T1000 (cell line): ENCODE results near the gene PNRC2.

Experiments used
- DNase-seq: peaks from one replicate; lab custom pipeline; 2025; ENCODE audit warnings: mixed read lengths; lab: John Stamatoyannopoulos, UW

PNRC2 gene, protein sequence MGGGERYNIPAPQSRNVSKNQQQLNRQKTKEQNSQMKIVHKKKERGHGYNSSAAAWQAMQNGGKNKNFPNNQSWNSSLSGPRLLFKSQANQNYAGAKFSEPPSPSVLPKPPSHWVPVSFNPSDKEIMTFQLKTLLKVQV

DNA sequence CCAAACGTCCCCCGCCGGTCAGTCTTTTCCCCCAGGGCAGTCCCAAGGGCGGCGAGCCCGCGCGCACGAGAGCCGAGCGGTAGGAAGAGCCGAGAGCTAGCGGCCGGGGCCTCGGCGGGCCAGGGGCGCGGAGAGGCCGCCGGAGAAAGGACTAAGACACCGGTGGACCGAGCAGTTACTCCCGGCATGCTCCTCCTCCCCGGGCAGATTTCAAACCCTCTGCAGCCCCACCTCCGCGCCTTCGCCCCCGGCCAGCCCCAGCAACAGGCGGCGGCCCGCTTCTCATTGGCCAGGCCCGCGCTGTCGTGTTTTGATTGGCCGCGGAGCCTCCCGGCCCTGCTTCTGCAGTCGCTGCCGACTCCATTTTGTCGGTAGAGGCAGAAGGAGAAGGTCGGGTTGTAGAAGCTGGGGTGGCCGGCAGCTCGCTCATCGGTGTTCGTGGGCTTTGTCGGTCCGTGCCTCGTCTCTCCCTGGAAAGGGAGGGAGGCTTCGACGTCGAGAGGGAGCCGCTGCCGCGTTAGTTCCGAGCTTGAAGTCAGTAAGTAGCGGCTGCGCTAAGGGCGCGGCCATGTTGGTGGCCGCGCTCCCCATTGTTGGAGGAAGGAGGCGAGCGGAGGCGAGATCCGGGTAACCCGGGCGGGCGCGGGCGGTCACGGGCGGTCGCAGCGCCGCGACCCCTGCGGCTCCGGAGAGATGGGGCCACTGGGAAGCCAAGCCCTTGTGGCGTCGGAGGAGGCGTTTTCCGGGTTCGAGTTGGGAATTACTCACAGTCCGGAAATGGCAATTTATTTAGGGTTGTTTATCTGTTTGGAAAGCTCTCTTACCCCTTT is at the start of gene PNRC2:
Gene PNRC2 (plus strand): TSS at position 368 of the 830 bp plus-strand sequence. CDS start 1,630 bp downstream, outside the sequence.
- peak; percentile 96 for DNase-seq

DNA sequence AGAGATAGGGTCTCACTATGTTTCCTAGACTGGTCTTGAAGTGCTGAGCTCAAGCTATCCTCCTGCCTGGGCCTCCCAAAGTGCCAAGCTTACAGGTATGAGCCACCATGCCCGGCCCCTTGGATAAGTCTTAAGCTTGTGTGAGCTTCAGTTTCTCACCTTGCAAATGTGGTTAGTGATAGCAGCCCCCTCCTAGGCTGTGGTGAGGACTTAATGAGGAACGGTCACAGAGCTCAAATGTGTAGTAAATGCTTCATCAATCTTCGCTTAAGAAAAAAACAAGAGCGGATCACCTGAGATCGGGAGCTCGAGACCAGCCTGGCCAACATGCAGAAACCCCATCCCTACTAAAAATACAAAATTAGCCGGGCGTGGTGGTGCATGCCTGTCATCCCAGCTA is 49.5 kb upstream of the PNRC2 start:
- no peak for DNase-seq

DNA sequence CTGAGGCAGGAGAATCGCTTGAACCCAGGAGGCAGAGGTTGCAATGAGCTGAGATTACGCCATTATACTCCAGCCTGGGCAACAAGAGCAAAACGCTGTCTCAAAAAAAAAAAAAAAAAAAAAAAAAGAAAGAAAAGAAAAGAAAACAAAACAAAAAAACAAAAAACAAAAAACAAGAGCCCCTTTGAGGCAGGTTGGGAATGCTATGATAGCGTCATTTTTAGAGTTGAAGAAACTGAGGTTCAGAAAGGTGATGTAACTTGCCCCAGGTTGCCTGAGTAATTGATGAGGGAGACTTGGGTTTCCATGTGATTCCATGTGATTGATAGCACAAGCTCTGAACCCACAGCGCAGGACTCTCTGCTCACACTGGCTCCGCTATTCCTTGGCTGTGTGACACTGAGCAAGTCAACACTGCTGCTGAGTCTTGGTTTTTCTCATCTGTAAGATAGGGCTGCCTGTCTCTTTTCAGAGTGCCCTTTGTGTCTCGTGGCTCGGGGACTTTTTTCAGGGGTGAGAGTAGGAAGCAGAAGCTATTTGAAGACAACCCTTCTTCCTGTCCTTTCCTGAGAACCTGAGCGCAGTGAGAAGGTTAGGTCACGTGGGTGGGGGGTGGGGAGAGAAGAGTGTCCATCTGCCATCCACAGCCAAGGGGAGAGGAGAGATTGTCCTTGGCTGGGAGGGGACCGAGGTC is 48.9 kb upstream of the PNRC2 start:
- no peak for DNase-seq

DNA sequence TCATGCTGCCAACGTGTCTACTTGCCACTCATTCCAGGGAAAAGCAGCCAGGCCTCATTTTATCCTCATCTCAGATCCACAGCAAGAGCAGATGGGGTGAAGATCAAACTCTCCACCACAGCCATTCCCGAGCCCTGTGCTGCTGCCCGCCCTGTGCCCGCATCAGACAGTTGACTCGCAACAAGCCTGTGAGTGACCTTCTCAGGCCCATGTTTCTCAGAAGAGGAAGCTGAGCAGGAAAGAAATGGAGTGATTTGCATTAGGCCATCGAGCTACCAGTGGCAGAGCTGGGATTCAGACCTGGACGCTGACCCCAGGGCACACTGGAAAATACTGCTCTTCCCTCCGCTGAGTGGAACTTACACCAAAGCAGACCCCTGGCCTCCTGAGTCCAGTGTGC is 47.7 kb upstream of the PNRC2 start:
- DNase-seq: no peak

DNA sequence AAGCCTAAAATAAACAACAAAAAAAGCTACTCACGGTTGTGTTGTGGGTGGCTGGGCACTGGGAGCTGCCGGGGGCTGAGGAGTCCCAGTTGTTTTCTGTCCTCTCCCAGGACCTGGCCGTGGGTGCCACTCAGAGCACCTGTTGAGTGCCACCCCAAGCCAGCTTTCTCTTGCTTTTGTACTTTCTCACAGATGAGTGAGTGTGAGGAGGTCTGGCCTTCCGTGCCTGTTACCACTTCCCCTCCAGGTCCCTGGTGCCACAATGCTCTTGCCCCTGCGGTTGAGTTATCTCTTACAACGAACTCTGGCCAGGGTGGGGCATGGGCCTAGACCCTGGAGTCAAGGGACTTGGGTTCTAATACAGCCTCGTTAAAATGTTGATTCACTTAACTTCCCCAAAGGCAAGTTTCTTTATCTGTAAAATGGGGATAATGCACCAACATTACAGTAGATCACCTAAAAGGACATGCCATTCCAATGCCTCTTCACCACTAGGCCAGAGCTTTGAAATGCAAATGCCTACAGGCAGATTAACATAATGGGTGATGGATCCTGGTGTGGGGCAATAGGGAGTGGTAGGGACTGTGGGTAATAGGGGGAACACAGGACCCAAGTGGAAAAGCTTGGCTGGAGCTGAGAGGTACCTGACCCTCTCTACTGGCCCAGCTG is 46.3 kb upstream of the PNRC2 start, which contains the start of gene CNR2:
Gene CNR2 (minus strand): TSS at position 151 of the 669 bp plus-strand sequence. CDS start 37,745 bp downstream, outside the sequence.
- DNase-seq: no peak

DNA sequence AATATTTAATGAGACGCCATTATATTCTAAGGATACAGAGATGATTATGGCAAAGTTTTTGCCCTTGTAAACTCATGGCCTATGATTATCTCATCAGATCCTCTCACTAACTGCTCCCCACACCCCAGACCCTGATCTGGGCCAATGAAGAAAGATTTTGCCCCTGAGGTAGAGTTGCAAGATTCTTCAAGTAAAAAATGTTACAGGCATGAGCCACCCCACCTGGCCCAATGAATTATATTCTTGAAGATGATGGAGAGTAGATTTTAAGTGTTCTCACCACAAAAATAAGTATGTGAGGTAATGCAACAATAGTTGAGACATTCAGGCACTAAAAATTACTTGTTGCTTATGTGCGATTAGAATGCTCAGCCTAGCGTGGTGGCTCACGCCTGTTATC is 44.7 kb upstream of the PNRC2 start:
- DNase-seq: no peak

DNA sequence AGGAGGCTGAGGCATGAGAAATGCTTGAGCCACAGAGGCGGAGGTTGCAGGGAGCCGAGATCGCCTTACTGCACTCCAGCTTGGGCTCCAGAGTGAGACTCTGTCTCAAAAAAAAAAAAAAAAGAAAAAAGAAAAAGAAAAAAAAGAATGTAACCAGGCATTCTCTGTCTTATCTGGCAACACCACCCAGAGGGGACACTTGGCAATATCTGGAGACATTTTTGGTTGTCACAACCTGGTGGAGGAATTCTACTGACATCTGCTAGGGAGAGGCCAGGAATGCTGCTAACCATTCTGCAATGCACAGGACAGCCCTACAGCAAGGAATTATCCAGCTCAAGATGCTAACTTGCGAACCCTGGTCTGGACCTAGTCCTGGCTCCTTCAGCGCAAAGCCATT is 44.2 kb upstream of the PNRC2 start:
- DNase-seq: no peak

DNA sequence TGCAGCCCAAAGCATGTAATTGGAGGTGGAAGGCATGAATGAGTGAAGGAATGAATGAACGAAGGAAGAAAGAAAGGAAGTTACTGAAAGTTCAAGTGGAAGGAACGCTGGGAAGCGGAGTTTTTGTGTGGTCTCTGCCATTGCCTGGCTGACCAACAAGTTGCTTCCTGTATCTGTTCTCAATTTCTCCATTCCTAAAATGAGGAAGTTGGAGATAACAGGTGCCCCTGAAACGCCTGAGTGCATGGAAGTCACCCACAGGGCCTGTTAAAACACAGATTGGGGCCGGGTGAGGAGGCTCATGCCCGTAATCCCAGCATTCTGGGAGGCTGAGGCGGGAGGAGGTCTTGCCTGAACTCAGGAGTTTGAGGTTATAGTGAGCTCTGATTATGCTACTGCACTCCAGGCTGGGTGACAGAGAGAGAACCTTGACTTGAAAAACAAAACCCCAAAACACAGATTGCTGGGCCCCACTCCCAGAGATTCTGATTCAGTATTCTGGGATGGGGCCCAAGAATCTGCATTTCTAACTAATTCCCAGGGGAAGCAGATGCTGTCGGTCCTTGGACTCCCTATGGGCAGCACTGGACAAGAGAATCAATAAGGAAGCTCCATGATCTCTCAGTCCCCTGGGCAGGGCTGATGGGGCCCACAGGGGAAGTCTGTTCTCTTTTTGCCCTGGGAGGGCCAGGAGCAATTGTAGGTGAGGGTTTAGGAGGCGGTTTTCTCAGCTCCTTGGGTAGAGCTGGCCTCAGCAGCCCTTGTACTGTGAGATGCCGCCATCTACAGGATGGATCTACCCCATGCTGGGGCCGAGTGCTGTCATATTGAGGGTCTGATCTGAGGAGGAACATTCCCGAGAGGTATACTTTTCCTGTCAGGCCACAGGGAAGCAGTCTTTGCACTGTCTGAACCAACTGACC is 43.2 kb upstream of the PNRC2 start:
- no peak for DNase-seq

DNA sequence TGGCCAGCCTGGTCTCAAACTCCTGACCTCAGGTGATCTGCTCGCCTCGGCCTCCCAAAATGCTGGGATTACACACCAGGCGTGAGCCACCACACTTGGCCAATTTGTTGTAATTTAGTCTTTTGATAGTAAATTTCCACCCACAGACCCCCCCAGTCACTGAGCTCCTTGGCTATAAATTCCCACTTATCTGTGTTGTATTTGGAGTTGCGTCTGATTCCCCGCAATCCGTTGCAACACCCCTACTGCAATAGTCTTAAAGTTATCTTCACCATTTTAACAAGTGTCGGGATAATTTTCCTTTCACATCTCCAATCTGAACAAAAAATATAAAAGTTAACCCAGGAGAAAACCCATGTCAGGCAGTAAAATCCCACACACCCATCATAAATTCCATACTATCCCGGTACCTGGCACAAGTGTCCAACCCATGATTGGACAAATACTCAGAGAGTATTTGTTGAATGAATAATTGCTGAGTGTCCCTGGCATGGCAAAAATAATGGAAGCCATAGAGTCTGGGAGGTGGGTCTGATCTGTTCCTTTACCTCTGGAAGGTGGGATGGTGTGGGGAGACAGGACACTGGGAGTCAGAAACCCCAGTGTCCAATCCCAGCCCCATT is 37.2 kb upstream of the PNRC2 start:
- no peak for DNase-seq

DNA sequence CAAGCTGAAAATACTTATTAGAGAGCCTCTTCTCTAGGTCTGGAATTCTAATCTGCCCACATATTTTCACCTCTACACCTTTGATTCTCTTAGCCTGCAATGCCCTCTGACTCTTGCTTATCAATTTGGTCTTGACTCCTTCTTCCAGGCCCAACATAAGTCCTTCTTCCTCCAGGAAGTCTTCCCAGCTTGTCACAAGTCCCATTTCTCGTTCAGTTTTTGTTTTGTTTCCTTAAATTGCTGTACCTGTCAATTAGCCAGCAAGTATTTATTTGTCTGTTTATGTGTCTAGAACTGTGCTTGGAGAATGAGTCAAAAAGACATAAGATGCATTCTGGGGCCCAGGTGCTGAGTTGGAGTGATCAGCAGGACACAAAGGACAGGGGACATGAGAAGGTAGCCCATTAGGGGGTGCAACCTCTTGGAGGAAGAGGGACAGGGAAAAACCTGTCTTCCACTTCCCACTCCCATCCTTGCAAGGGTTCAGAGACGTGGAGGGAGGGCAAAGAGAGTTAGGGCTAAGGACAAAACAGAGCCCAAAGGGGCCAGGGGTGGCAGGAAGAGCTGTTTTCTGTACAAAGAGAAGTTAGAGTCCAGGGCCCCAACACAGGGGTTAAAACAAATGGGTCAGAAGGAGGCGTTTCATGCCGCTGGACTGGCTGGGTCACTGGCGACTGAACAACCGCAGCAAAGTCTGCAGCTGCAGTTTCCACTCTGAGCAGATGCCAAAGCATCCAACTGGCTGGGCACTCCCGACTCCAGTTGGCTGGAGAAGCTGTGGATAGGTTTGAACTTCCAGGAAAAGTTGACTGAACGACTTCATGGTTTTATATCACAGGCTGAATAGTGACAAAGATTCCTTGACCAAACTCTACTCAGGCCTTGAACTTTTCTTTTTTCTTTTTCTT is 35.8 kb upstream of the PNRC2 start:
- DNase-seq: no peak

DNA sequence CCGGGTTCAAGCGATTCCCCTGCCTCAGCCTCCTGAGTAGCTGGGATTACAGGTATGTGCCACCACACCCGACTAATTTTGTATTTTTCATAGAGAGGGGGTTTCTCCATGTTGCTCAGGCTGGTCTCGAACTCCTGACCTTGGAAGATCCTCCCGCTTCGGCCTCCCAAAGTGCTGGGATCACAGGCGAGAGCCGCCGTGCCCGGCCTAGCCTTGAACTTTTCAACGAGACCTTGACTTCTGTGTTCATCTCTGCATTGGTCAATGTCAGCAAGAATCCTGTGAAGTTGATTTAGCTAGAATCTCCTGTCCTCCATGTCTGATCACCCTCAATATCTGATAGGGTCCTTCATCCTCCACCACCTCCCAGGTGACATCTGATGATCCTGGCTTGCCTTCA is 35.0 kb upstream of the PNRC2 start:
- no peak for DNase-seq

DNA sequence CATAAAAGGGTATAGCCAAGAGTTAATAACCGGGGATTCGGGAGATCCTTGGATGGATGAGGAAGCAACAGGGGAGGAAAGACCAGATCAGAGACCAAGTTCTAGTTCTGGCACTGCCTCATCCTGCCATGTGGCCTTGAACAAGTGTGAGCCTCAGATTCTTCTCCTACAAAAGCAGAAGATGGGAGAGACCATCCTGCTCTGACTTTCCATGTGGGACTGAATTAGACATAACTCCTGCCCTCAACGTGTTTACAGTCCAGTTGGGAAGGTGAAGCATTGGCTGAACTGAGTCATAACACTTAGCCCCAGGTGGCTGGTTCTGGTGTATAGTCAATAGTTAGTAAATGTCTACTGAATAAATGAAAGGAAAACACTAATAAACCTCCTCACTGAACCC is 34.3 kb upstream of the PNRC2 start:
- no peak for DNase-seq

DNA sequence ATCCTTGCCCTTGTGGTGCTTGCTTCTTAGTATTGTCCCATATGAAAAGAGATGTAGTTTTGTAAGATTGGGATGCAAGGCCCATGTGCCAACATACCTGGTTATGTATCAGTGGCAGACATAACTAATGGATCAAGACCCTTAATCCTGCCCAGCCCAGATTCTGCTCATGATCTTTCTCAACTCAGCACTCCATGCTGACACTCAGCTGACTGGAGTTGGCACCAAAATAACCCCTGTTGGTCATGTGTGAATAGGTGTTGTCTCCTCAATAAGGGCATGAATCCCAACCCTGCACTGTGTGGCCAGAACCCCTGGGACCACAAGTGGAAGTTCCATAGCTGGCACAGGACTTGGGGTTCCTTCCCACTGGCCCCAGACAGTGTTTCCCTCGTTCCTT is 32.5 kb upstream of the PNRC2 start:
- DNase-seq: no peak

DNA sequence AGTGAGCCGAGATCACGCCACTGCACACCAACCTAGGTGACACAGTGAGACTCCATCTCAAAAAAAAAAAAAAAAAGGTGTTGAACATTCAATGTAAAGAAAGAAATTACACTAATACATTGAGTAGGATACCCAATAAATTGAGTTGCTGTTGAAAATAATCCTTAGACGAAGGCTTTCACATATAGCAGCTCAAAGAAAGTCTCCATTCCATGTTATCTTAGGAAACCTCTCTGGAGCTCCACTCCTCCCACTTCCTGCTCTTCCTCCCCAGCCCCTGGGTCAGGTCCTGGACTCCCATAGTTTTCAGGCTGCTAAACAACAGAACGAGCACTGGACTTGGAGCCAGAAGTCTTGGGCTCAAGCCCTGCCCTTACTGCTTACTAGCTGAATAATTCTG is 30.8 kb upstream of the PNRC2 start:
- no peak for DNase-seq

DNA sequence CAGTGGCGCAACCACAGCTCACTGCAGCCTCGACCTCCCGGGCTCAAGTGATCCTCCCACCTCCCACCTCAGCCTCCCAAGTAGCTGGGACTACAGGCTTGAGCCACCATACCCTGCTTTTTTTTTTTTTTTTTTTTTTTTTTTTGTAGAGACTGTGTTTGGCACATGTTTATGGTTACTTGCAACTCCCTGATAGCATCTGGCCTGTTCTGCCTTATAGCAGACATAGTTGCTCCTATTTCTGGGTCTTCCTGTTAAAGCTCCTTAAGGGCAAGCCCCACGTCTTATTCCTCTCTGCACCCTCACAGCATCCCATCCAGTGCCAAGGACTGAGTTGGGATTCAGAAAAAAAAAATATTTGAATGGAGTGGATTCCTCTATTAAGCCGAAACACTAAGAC is 29.4 kb upstream of the PNRC2 start:
- DNase-seq: no peak

DNA sequence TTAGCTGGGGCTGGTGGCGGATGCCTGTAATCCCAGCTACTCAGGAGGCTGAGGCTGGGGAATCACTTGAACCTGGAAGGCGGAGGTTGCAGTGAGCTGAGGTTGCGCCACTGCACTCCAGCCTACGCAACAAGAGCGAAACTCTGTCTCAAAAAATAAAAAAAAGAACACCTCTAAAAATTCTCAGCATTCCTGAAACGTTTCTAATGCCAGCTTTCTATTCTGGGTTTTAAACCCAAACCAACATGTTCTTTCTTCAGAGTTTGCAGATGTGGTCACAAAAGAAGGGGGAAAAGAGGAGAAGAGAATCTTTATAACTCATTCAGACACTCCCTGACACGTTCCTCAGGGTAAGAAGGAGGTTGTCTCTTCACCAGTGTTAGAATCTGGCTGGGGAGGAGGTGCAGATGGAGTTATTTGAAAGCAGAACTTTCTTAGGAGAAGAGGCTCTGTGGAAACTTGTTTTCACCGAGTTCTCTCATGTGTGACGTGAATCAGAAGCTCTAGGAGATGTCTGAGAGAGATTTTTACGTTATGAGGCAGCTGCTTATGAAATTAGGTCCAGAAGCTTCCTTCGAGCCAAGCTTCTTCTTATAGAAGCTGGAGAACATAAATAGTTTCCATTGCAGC is 28.7 kb upstream of the PNRC2 start:
- DNase-seq: no peak

DNA sequence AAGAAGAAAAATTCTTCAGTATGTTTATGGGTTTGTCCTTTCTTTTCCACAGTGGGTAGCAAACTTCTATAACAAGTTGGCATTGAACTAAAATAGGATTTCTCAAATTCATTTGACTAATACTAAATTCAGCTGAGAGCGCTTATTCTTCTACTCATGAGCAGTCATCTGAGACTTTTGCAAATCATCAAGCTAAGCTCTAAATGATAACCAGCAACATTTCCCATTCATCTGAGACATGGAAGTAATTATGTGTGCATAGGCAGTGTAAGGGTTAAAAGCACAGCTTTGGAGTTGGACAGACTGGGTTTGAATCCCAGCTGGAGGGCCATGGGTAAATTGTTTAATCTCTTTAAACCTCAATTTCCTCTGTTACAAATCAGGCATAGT is 28.1 kb upstream of the PNRC2 start:
- no peak for DNase-seq

DNA sequence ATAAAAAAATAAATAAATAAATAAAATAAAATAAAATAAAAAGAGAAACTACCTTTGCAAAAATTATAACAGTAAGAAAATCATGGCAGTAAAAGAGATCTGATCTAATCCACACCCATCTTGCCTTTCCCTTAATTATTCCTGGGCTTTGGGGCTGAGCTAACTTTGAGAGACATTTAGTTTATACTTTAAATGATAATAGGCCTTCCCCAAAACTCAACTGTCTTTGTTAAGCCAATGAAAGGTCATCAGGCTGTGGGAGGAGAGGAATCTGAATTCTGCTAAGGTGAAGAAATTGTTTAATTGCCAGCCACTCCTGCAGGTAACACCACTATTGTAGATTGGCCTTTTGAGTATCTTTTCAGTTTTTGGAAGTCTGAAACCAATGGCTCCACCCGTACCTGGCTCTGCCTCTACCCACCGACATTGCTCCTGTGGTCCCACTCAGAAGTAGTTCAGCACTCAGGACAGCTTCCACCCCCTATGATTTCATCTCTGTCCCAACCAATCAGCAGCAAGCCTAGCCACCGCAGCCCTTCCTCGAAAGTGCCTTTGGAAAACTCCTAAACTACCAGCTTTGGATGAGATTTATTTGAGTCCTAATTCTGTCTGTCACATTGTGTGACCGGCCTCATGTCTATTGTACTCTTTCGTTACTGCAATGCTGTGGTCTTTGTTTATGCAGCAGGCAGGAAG is 23.0 kb upstream of the PNRC2 start:
- no peak for DNase-seq

DNA sequence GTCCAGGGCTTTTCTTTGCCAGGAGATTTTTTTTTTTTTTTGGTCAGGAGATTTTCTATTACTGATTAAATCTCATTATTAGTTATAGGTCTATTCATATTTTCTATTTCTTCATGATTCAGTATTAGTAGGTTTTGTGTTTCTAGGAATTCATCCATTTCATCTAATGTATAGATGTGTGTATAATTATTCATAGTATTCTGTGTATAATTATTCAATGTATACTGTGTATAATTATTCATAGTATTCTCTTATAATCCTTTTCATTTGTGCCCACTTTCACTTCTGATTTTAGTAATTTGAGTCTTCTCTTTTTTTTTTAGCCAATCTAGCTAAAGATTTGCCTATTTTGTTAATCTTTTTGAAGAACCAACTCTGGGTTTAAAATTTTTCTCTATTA is 12.3 kb upstream of the PNRC2 start:
- no peak for DNase-seq
